ENCODE data around the gene MVB12B.

DNA sequence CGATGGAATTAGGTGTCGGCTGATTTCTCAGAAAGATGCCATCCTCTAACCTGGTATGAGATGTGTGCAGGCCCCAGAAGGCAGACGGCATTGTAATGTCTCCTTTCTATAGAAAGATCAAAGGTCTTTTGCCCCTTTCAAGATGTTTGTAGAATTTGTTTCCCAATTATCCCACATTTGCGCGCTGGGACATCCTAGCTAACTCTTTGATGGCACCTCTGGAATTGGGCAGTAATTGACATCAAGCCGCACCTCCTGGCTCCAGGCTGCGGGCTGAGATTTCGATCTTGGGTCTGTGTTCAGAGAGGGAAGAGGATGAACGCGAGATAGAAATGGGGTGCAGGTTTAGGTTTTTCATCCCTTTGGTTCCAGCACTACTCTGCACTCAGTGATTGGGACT lies 202.3 kb downstream of the MVB12B start:
- TF ChIP-seq, protein P1, sequence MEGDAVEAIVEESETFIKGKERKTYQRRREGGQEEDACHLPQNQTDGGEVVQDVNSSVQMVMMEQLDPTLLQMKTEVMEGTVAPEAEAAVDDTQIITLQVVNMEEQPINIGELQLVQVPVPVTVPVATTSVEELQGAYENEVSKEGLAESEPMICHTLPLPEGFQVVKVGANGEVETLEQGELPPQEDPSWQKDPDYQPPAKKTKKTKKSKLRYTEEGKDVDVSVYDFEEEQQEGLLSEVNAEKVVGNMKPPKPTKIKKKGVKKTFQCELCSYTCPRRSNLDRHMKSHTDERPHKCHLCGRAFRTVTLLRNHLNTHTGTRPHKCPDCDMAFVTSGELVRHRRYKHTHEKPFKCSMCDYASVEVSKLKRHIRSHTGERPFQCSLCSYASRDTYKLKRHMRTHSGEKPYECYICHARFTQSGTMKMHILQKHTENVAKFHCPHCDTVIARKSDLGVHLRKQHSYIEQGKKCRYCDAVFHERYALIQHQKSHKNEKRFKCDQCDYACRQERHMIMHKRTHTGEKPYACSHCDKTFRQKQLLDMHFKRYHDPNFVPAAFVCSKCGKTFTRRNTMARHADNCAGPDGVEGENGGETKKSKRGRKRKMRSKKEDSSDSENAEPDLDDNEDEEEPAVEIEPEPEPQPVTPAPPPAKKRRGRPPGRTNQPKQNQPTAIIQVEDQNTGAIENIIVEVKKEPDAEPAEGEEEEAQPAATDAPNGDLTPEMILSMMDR (conservative IDR thresholded peaks at IDR 0.05 in 1 of 2, IDR thresholded peaks at IDR 0.05 in 1 of 2; ENCODE audit: extremely low read depth in 1 of 2, insufficient read depth in 1 of 2, low read depth in 1 of 2, low read length in 2 of 2) = no peak
- no peak for TF ChIP-seq EZH2 (IDR thresholded peaks at IDR 0.05; ENCODE audit: borderline replicate concordance, low read length)
